Measurements from ENCODE around the gene SETD5.

DNA sequence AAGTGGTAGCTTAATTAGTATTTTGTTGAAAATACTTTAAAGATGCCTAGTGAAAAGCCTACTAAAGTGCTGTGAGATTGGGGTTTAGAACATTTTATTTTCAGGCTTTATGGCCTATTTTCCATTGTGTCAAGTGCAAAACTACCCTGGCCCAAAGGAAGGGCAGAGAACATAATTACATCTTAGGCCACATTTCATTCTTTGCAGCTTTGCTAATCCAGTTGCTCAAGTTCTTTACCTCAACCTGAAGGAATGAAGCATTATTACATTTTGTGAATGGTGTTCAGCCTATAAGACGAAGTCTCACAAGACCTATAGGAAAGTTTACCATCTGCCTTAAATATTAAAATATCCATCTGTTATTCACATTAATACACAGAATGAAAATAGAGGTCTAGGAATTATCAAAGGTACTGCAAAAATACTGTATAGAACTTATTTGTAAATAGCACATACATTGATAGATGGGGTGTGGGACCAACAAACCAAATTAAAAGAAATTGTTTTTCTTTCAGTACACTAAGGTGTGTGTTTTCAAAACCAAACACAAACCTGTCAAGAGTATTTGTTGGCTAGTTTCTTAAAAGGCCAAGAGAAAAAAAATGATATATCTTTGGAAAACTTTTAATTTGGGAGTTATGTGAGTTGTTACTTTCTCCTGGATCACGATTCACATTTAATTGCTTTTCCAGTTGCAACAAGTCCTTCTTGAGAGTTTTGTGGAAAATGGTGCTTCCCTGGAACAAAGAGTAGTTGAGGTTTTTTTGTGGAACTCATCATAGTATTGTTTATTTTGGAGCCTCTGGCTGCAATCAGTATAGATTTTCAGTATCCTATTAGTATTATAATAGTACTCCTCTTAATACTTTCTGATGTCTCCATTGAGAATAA is 12.0 kb upstream of the SETD5 start:
- no peak for TF ChIP-seq CTCF (IDR thresholded peaks at IDR 0.05 in 8 of 11, conservative IDR thresholded peaks at IDR 0.05 in 3 of 11)
- no peak for TF ChIP-seq POLR2A (IDR thresholded peaks at IDR 0.05)
